GM20431 (cell line): ENCODE measurements around the gene GPBP1.
"Not testable (repeated sequence)": the region's sequence is repeated elsewhere in the genome, so short reads cannot be mapped to it uniquely, and the experiment has no call there.

Experiments
- in situ Hi-C: fragments of 300-500 bp; cut with MseI, MboI; formaldehyde crosslinking; loops from one replicate; pipeline ENCODE4 v1.15.0; 2020; ENCODE audit warnings: low sequenced_read_pairs; ENCODE audit not compliant: unreplicated experiment

Gene GPBP1

DNA sequence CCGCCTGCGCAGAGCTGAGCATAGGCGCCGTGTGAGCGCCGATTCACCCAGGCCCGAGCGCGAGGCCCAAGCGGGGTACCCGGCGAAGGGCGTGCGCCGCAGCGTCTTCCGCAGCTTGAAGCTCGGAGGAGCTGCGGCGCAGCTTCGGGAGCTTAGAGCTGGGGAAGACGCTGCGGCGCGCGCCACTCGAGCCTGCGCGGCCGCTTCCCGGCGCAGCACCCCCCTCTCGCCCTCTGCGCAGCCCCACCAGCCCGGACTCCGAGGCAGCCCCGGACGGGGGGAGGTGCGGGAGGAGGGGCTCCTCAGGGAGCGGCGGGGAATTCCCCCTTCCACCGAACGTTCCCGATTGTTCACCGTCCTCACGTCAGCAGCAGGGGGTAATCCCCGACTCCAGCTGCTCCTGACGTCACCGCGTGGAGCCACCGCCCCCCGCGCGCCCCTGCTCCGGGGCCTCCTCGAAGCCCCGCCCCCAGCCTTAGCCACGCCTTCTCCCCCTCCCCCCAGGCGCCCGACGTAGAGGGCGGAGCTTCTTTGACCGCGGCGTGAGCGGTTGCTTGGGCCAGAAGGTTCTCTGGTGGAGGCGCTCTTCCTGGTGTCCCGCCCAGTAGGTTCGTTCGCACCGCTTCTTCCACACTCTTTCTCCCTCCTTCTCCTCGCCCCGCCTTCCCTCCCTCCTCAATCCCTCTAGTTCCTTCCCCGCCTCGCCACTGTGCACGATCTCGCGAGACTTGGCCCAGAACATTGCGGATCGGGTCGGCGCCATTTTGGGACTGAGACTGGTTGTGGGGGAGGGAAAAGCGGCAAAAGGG is at the start of gene GPBP1:
GPBP1 (plus strand) TSS at position 741 of the 809 bp plus-strand sequence. CDS start 40,072 bp downstream, outside the sequence.
- in situ Hi-C loops = no loop called here

GRCh38 chr5:57128325-57128724 is 45.5 kb upstream of the GPBP1 start:
- in situ Hi-C loops = no loop called here

- in situ Hi-C loops = no loop called here
Measured at GRCh38 chr5:57133574-57133973, 40.3 kb upstream of the GPBP1 start.

GRCh38 chr5:57137401-57137800 is 36.5 kb upstream of the GPBP1 start:
- in situ Hi-C loops = no loop called here

GRCh38 chr5:57152316-57152715 is 21.5 kb upstream of the GPBP1 start:
- in situ Hi-C loops = no loop called here

DNA sequence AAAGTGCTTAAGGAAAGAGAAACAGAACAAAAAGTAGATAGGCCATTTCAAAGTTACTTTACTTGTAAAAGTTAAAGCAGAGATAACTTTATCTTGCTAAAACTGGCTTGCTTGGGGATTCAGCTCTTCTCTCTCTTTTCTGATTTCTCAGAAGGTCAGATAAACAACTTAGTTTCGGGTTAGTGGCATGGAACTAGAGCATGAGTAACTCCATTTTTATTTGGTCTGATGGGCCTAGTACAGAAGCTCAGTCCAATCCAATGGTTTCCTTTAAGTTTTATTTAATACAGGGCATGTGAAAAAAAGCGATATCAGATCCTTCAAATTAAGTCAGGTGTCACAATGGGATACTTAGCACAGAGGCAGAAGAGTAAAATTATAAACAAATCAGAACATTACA is 18.8 kb upstream of the GPBP1 start:
- in situ Hi-C loops = no loop called here

GRCh38 chr5:57157131-57157530 is 16.7 kb upstream of the GPBP1 start:
- in situ Hi-C loops = no loop called here

- in situ Hi-C loops = no loop called here
Measured at GRCh38 chr5:57157666-57158065, 16.2 kb upstream of the GPBP1 start.

- in situ Hi-C loops = no loop called here
Measured at GRCh38 chr5:57163553-57164006, 10.3 kb upstream of the GPBP1 start.

DNA sequence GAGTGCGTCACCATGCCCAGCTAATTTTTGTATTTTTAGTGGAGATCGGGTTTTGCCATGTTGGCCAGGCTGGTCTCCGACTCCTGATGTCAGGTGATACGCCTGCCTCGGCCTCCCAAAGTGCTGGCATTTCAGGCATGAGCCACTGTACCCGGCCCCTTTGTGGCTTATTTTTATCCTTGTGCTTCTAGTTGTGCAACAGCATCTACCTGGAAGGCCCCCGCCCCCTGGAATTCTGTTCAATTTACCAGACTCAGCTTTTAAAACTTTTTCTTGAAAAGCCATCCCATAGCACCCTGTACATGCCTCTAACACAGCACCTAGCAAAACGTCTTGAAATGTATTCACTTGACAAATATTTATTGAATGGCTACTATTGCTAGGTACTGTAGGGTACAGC is 9.7 kb upstream of the GPBP1 start:
- in situ Hi-C loops = no loop called here

DNA sequence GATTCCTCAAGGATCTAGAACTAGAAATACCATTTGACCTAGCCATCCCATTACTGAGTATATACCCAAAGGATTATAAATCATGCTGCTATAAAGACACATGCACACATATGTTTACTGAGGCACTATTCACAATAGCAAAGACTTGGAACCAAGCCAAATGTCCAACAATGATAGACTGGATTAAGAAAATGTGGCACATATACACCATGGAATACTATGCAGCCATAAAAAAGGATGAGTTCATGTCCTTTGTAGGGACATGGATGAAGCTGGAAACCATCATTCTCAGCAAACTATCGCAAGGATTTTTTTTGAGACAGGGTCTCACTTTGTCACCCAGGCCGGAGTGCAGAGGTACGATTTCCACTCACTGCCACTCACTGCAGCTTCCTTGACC is 8.7 kb upstream of the GPBP1 start:
- in situ Hi-C loops = not testable (repeated sequence)

GRCh38 chr5:57166276-57166675 is 7.6 kb upstream of the GPBP1 start:
- in situ Hi-C loops = no loop called here

DNA sequence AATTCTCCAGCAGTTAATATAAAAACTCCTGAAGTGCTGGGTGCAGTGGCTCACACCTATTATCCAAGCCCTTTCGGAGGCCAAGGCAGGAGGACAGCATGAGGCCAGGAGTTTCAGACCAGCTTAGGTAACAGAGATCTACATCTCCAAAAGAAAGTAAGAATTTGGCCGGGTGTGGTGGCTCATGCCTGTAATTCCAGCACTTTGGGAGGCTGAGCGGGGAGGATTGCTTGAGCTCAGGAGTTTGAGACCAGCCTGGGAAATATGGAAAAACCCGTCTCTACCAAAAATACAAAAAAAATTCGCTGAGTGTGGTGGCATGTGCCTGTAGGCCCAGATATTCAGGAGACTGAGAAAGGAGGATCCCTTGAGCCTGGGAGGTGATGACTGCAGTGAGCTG is 6.7 kb upstream of the GPBP1 start:
- in situ Hi-C loops = no loop called here

DNA sequence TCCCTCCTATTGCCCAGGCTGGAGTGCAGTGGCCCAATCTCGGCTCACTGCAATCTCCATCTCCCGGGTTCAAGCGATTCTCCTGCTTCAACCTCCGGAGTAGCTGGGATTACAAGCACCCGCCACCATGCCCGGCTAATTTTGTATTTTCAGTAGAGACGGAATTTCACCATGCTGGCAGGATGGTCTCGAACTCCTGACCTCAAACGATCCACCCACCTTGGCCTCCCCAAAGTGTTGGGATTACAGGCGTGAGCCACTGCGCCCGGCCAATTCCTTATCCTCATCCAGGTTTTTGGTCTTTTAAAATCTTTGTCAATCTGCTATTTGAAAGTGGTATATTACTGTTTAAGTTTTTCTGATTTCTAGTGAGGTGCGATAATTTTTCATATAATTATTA is 3.7 kb upstream of the GPBP1 start:
- in situ Hi-C loops = not testable (repeated sequence)

GRCh38 chr5:57171816-57172465 is 1.9 kb upstream of the GPBP1 start:
- in situ Hi-C loops = no loop called here

DNA sequence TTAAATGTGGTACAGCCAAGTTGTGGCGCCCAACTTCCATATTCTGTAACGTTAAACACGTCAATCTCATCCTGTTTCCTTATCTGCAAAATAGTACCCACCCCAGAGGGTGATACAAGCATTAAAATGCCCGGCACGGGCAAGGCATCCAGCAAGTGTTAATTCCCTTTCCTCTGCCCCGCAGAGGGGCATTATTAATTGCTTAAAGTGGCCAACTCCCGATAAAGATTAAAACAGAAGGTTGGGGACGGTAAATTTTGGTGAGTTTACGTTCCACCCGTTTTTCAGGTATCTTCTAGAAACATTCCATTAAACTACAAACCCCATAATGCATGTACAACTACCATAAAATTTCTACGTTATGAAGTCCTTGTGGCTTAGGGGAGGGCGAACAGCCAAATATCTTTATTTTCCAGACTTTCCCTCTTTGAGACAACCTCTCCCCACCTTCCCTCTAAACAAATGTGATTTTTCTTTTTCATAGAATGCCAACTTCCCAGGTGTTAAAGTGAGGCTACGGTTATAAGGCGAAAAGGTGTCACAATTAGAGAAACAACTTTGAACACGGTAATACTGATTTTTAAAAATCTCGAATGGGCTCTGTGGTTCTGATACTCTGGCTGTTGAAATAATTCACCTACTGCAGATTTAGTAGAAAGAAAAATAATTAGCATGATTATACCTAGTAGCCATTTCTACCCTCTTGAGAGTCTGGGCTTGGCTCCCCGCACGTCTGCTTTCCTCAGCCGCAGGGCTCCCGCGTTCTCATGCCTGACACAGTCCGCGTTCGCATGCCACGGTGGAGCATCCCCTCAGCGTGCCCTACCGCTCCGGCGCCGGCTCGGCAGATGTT is 1.2 kb upstream of the GPBP1 start:
- in situ Hi-C loops = no loop called here

- in situ Hi-C loops = no loop called here
Measured at GRCh38 chr5:57174128-57174889, 450 bp downstream of the GPBP1 start.

- in situ Hi-C loops = no loop called here
Measured at GRCh38 chr5:57174890-57175510, 1.1 kb downstream of the GPBP1 start.

GRCh38 chr5:57175551-57176309 is 1.9 kb downstream of the GPBP1 start:
- in situ Hi-C loops = no loop called here
